ENCODE results near the gene KCNN1. TPM values are rescaled to one million over a fixed set of nuclear protein-coding genes. Genes with fewer than 3 reads are reported as not detected.

Gene KCNN1
- total RNA-seq, 1 experiment from 2014 or later = 9.2 TPM

DNA sequence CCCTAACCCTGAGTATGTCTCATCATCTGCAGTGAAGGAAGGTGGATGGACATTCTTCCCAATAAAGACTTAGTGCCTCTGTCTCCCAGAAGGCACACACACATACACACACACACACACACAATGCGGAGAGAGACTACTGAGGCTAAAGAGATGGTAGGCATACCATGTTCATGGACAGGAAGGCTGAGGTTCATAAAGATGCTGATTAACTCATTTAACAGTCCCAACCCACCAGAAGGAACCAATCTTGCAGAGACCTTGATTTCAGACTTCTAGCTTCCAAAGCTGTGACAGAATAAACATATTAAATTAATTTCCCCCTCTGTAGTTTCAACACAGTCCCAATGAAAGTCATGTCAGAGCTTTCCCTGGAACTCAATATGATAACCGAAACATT is 74.1 kb downstream of the KCNN1 start:
- Histone ChIP-seq H2AFZ (ENCODE audit: low read length) (no peak overlapping the region), H3K27me3 (ENCODE audit: insufficient read depth, low read length) (no peaks in the 10 kb centered on the region; the same call in 1 of the 2 replicates), H3K23me2 (ENCODE audit: insufficient read length, low read depth, low read length, poor library complexity, severe bottlenecking) (no peaks in the 10 kb centered on the region), H3K23ac (ENCODE audit: insufficient read length, low read depth, low read length) (no peak overlapping the region), H4K20me1 (ENCODE audit: control insufficient read depth, insufficient read depth, insufficient read length) (no peaks in the 10 kb centered on the region), H3K27ac (ENCODE audit: insufficient read length, low read depth, low read length) (no peak overlapping the region), H3K9ac (ENCODE audit: extremely low read depth, insufficient read length, low read length) (no peak overlapping the region), H4K8ac (replicated peaks; ENCODE audit: insufficient read length, low read depth, low read length) (no peak overlapping the region), H3K9me3 (ENCODE audit: control insufficient read depth, low read depth, low read length) (no peaks in the 10 kb centered on the region), H4K91ac (ENCODE audit: insufficient read length, low read depth, low read length) (no peak overlapping the region), H3T11ph (ENCODE audit: low read length) (no peak overlapping the region), H2AK5ac (ENCODE audit: insufficient read length, low read length) (no peak overlapping the region), H2BK12ac (ENCODE audit: insufficient read length, low read depth, low read length) (no peak overlapping the region), H3K79me2 (ENCODE audit: insufficient read depth, low read length) (no peaks in the 10 kb centered on the region), H3K14ac (ENCODE audit: insufficient read depth, low read length) (no peak overlapping the region), H4K5ac (ENCODE audit: insufficient read length, low read depth, low read length) (no peak overlapping the region), H3K4me1 (ENCODE audit: insufficient read depth, low read length) (no peaks in the 10 kb centered on the region), H3K79me1 (ENCODE audit: insufficient read depth, low read depth, low read length, poor library complexity, severe bottlenecking) (no peaks in the 10 kb centered on the region), H2BK5ac (ENCODE audit: insufficient read length, low read length) (no peak overlapping the region), H2BK15ac (ENCODE audit: low read depth, low read length) (no peak overlapping the region), H2BK20ac (ENCODE audit: low read depth, low read length, poor library complexity, severe bottlenecking) (no peak overlapping the region), H3K18ac (ENCODE audit: insufficient read length, low read depth, low read length) (no peak overlapping the region), H2BK120ac (ENCODE audit: low read depth, low read length, poor library complexity, severe bottlenecking) (no peak overlapping the region), H3K4me2 (ENCODE audit: insufficient read depth, insufficient read length, low read length) (no peak overlapping the region), H3K56ac (ENCODE audit: insufficient read length, low read depth, low read length) (no peak overlapping the region), H3K4ac (ENCODE audit: low read depth, low read length) (no peak overlapping the region)
- TF ChIP-seq, protein P1, sequence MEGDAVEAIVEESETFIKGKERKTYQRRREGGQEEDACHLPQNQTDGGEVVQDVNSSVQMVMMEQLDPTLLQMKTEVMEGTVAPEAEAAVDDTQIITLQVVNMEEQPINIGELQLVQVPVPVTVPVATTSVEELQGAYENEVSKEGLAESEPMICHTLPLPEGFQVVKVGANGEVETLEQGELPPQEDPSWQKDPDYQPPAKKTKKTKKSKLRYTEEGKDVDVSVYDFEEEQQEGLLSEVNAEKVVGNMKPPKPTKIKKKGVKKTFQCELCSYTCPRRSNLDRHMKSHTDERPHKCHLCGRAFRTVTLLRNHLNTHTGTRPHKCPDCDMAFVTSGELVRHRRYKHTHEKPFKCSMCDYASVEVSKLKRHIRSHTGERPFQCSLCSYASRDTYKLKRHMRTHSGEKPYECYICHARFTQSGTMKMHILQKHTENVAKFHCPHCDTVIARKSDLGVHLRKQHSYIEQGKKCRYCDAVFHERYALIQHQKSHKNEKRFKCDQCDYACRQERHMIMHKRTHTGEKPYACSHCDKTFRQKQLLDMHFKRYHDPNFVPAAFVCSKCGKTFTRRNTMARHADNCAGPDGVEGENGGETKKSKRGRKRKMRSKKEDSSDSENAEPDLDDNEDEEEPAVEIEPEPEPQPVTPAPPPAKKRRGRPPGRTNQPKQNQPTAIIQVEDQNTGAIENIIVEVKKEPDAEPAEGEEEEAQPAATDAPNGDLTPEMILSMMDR (conservative IDR thresholded peaks at IDR 0.05) = no peak
- no peak overlapping the region for H3K4me3 Mint-ChIP-seq
- peaks cover 3 to 6% of the 10 kb centered on the region in 2 experiments for H3K4me1 Mint-ChIP-seq
- H3K27ac Mint-ChIP-seq = no peak overlapping the region
- peaks cover 2 to 6% of the 10 kb centered on the region in 2 experiments; a peak in 2 of 5 replicates for H3K9me3 Mint-ChIP-seq
- no peaks in the 10 kb centered on the region for H3K36me3 Mint-ChIP-seq (ENCODE audit: insufficient read depth in 1 of 3, low read depth in 3 of 3)
- no peak for DNase-seq
- H3K27me3 Mint-ChIP-seq (ENCODE audit: low read depth) = peaks cover 10% of the 10 kb centered on the region
- no CpG with 5 or more reads among the region's 2 CpGs for WGBS (ENCODE audit: extremely low coverage, insufficient read length, low lambda C conversion rate)

All from H9 (cell line).